IMR-90 (cell line): Measurements from ENCODE around the gene GCDH. TPM values are rescaled to one million over a fixed set of nuclear protein-coding genes. Genes with fewer than 3 reads are reported as not detected.

Experiments
- ATAC-seq: fragments of 200-7000 bp; cut with Tn5 transposase; 2 replicates; pipeline ENCODE4 v1.9.1; 2020; ENCODE audit warnings: low read depth, mild to moderate bottlenecking, moderate library complexity
- BruUV-seq: library from RNA; stranded (reverse); fragments of 400-500 nt; replicated peaks from 2 replicates; lab custom pipeline; 2021; lab: Mats Ljungman, UMichigan
- CTCF ChIA-PET: fragments of 300-600 bp; formaldehyde crosslinking; extraction: SDS; loops from one replicate; lab custom pipeline; 2021; ENCODE audit warnings: antibody characterized with exemption; lab: Yijun Ruan, JAX
- POLR2A ChIA-PET: fragments of 300-600 bp; sonication (Branson Sonifier 250); formaldehyde crosslinking; loops from one replicate; lab custom pipeline; 2022; ENCODE audit warnings: antibody characterized with exemption; ENCODE audit not compliant: unreplicated experiment; lab: Charles Lee
- DNase-seq: peaks from one replicate; pipeline ENCODE4 v3.0.0; 2013
- H2AFZ ChIP-seq: replicated peaks from 2 replicates; pipeline ENCODE3; 2013; ENCODE audit warnings: low read length, mild to moderate bottlenecking; ENCODE audit not compliant: poor library complexity
- H2AK5ac ChIP-seq: 2 replicates; pipeline ENCODE4 v1.6.1; 2013; ENCODE audit warnings: low read depth, low read length, inconsistent platforms
- H2AK9ac ChIP-seq: replicated peaks from 2 replicates; pipeline ENCODE3; 2013; ENCODE audit warnings: mild to moderate bottlenecking, low read depth, low read length, moderate library complexity; ENCODE audit not compliant: poor library complexity
- H2BK120ac ChIP-seq: 2 replicates; pipeline ENCODE4 v1.6.1; 2013; ENCODE audit warnings: low read depth, low read length, inconsistent platforms
- H2BK15ac ChIP-seq: 3 replicates; pipeline ENCODE4 v1.6.1; 2013; ENCODE audit warnings: low read depth, low read length, inconsistent platforms
- H2BK20ac ChIP-seq: 2 replicates; pipeline ENCODE4 v1.6.1; 2013; ENCODE audit warnings: low read depth, mild to moderate bottlenecking, inconsistent platforms, low read length, moderate library complexity
- H2BK5ac ChIP-seq: 2 replicates; pipeline ENCODE4 v1.6.1; 2013; ENCODE audit warnings: mild to moderate bottlenecking, low read depth, low read length, inconsistent platforms; ENCODE audit not compliant: poor library complexity, severe bottlenecking
- H3K14ac ChIP-seq: replicated peaks from 2 replicates; pipeline ENCODE4 v1.6.1; 2013; ENCODE audit warnings: low read depth, low read length, inconsistent platforms
- H3K18ac ChIP-seq: 2 replicates; pipeline ENCODE4 v1.6.1; 2013; ENCODE audit warnings: low read depth, low read length, control low read depth
- H3K23ac ChIP-seq: 2 replicates; pipeline ENCODE4 v1.6.1; 2013; ENCODE audit warnings: low read depth, low read length, inconsistent platforms
- H3K27ac ChIP-seq: 2 replicates; pipeline ENCODE4 v1.5.1; 2013; ENCODE audit warnings: mild to moderate bottlenecking, control low read depth, low read length; ENCODE audit not compliant: insufficient read depth
- H3K27me3 ChIP-seq: 2 replicates; pipeline ENCODE4 v1.6.1; 2013; ENCODE audit warnings: low read length; ENCODE audit not compliant: control insufficient read depth, insufficient read depth
- H3K36me3 ChIP-seq: 2 replicates; pipeline ENCODE4 v1.6.1; 2013; ENCODE audit warnings: low read length, mixed read lengths; ENCODE audit not compliant: control insufficient read depth, insufficient read depth
- H3K4ac ChIP-seq: 2 replicates; pipeline ENCODE4 v1.6.1; 2013; ENCODE audit warnings: low read depth, low read length, inconsistent platforms
- H3K4me1 ChIP-seq: 2 replicates; pipeline ENCODE4 v1.6.1; 2013; ENCODE audit warnings: low read length, mixed read lengths; ENCODE audit not compliant: control insufficient read depth, insufficient read depth
- H3K4me2 ChIP-seq: 2 replicates; pipeline ENCODE4 v1.6.1; 2013; ENCODE audit warnings: low read depth, mild to moderate bottlenecking, control low read depth, low read length, moderate library complexity
- H3K4me3 ChIP-seq: 2 replicates; pipeline ENCODE4 v1.5.1; 2013; ENCODE audit warnings: low read depth, mild to moderate bottlenecking, control low read depth, low read length, moderate library complexity; ENCODE audit not compliant: insufficient read depth
- H3K56ac ChIP-seq: 2 replicates; pipeline ENCODE4 v1.6.1; 2013; ENCODE audit warnings: low read length, inconsistent platforms; ENCODE audit not compliant: insufficient read depth; ENCODE audit errors: extremely low read depth
- H3K79me1 ChIP-seq, 2 experiments: 2 replicates each; pipeline ENCODE4 v1.6.1; 2013; ENCODE audit warnings: low read length in 2 of 2, inconsistent platforms in 1 of 2, low read depth in 1 of 2
- H3K9ac ChIP-seq: 2 replicates; pipeline ENCODE4 v1.6.1; 2013; ENCODE audit warnings: low read depth, low read length, control low read depth
- H3K9me1 ChIP-seq: 2 replicates; pipeline ENCODE4 v1.6.1; 2013; ENCODE audit warnings: low read length, inconsistent platforms; ENCODE audit not compliant: insufficient read depth
- H3K9me3 ChIP-seq: 2 replicates; pipeline ENCODE4 v1.6.1; 2013; ENCODE audit warnings: low read length; ENCODE audit not compliant: control insufficient read depth, insufficient read depth
- H4K20me1 ChIP-seq: 2 replicates; pipeline ENCODE4 v1.6.1; 2013; ENCODE audit warnings: low read length, inconsistent platforms; ENCODE audit not compliant: insufficient read depth
- H4K5ac ChIP-seq: 2 replicates; pipeline ENCODE4 v1.6.1; 2013; ENCODE audit warnings: mild to moderate bottlenecking, low read depth, low read length, control low read depth
- H4K8ac ChIP-seq, 2 experiments: 2 replicates each; pipeline ENCODE4 v1.6.1; 2013; ENCODE audit warnings: low read depth in 2 of 2, low read length in 2 of 2, control low read depth in 1 of 2, inconsistent platforms in 1 of 2
- H4K91ac ChIP-seq: 2 replicates; pipeline ENCODE4 v1.6.1; 2013; ENCODE audit warnings: low read depth, low read length, inconsistent platforms; ENCODE audit not compliant: insufficient read depth
- BHLHE40 ChIP-seq: fragments of 150-350 bp; IDR thresholded peaks from 2 replicates; pipeline ENCODE4 v1.6.1; 2016; ENCODE audit warnings: mild to moderate bottlenecking, low read depth, low read length
- CEBPB ChIP-seq: IDR thresholded peaks from 2 replicates; pipeline ENCODE4 v1.6.1; 2012; ENCODE audit warnings: low read depth, low read length, improper control_type of control experiment
- CHD1 ChIP-seq: IDR thresholded peaks from 2 replicates; pipeline ENCODE4 v1.6.1; 2012; ENCODE audit warnings: low read depth, low read length, improper control_type of control experiment
- MAFK ChIP-seq: IDR thresholded peaks from 2 replicates; pipeline ENCODE4 v1.6.1; 2012; ENCODE audit warnings: low read depth, low read length, improper control_type of control experiment
- MAZ ChIP-seq: IDR thresholded peaks from 2 replicates; pipeline ENCODE4 v1.6.1; 2012; ENCODE audit warnings: low read depth, mild to moderate bottlenecking, low read length, improper control_type of control experiment, moderate library complexity, borderline replicate concordance
- POLR2A ChIP-seq: IDR thresholded peaks from 2 replicates; pipeline ENCODE4 v1.6.1; 2012; ENCODE audit warnings: mild to moderate bottlenecking, low read depth, low read length
- RAD21 ChIP-seq: IDR thresholded peaks from 2 replicates; pipeline ENCODE4 v1.6.1; 2012; ENCODE audit warnings: low read length, improper control_type of control experiment
- RCOR1 ChIP-seq: IDR thresholded peaks from 2 replicates; pipeline ENCODE4 v1.6.1; 2012; ENCODE audit warnings: mild to moderate bottlenecking, low read length, improper control_type of control experiment; ENCODE audit not compliant: insufficient replicate concordance
- SMC3 ChIP-seq: fragments of 150-350 bp; IDR thresholded peaks from 2 replicates; pipeline ENCODE4 v1.6.1; 2016; ENCODE audit warnings: low read depth, mild to moderate bottlenecking, antibody characterized with exemption, low read length, moderate library complexity
- WGBS, 2 experiments: methylation state at CpG; one replicate each; pipeline versions ENCODE4 v1.1.5 to v1.1.7; 2013; ENCODE audit warnings: missing lambda C conversion rate in 2 of 2; ENCODE audit not compliant: insufficient read length in 1 of 2; ENCODE audit errors: extremely low coverage in 2 of 2; 5-methylcytosine and 5-hydroxymethylcytosine counted together
- dilution Hi-C: fragments of 300-500 bp; cut with HindIII; formaldehyde crosslinking; loops from one replicate; pipeline ENCODE4 v1.14.3; 2018; ENCODE audit warnings: low sequenced_read_pairs; ENCODE audit not compliant: unreplicated experiment
- in situ Hi-C: fragments of 300-500 bp; cut with MboI; formaldehyde crosslinking; loops from 3 replicates; pipeline ENCODE4 v1.14.3; 2019; ENCODE audit warnings: low sequenced_read_pairs, inconsistent platforms, mixed read lengths
- intact Hi-C: fragments of 100-400 bp; cut with micrococcal nuclease; formaldehyde crosslinking; loops from 2 replicates; pipeline ENCODE4 v1.10.0; 2022
- polyA plus RNA-seq, 3 experiments: library from polyadenylated mRNA; depleted of rRNA; stranded (reverse); fragments of >200 nt; gene quantifications; 2 replicates each; pipeline ENCODE4 v1.2.3, GENCODE V29; 2012; ENCODE audit warnings: low replicate concordance in 1 of 3
- total RNA-seq: library from RNA; depleted of rRNA; stranded (reverse); fragments of >200 nt; gene quantifications from 2 replicates; pipeline ENCODE4 v1.2.3, GENCODE V29; 2012
- TF ChIP-seq, protein P1 (sequence below): fragments of 150-350 bp; IDR thresholded peaks from 2 replicates; pipeline ENCODE4 v1.6.1; 2017; ENCODE audit warnings: mild to moderate bottlenecking, antibody characterized with exemption, low read length, low read depth
- TF ChIP-seq, protein P2 (sequence below): conservative IDR thresholded peaks from 2 replicates; pipeline ENCODE4 v1.5.1; 2012; ENCODE audit warnings: mild to moderate bottlenecking, low read depth, low read length, improper control_type of control experiment
- TF ChIP-seq, protein P3 (sequence below): fragments of 150-350 bp; IDR thresholded peaks from 2 replicates; pipeline ENCODE4 v1.6.1; 2016; ENCODE audit warnings: low read depth, mild to moderate bottlenecking, low read length, moderate library complexity, borderline replicate concordance

The GCDH gene
- total and polyA plus RNA-seq, 2 of the 4 experiments (the other 2 are of a cell fraction): 27.7 to 41.6 TPM

DNA sequence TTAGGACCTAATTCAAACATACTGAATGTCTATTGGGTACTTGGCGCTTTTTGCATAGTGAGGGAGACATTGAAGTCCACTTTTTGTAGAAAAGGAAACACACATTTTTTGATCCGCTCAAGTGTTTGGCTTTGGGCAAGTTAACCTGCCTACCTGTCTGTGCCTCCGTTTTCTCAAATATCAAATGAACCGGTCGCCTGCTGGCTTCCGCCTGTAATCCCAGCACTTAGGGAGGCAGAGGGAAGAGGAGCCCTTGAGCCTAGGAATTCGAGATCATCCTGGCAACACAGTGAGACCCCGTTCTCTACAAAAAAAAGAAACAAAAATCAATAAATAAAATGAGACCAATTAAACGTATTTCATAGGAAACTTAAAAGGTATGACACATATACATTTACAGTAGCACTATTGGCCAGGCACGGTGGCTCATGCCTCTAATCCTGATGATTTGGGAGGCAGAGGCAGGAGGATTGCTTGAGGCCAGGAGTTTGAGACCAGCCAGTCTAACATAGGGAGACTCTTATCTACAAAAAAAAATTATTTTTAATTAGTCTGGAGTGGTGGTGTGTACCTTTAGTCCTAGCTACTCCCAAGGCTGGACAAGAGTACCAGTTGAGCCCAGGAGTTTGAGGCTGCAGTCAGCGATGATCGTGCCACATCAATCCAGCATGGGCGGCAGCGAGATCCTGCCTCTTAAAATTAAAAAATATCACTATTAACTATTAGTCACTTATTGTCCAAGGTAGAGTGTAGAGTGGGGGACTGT lies 56.0 kb downstream of the GCDH start:
- DNase-seq (no peak), ATAC-seq (no peak)
- intact Hi-C loops: no loop called here
- Histone ChIP-seq H3K27ac (peak overlapping the region; percentile 2; the same call in 1 of the 2 replicates), H3K56ac (peak overlapping the region; percentile 97; the same call in 1 of the 2 replicates), H4K91ac (peak overlapping the region; percentile 54), H2BK5ac (no peak overlapping the region), H3K4me2 (peak overlapping the region; percentile 98), H3K4me3 (peak overlapping the region; percentile 60), H4K20me1 (peaks cover 43% of the 10 kb centered on the region), H2AK9ac (peak overlapping the region; percentile 97), H3K23ac (peak overlapping the region; percentile 94), H3K9me1 (peaks cover 13% of the 10 kb centered on the region; the same call in 1 of the 2 replicates), H2BK15ac (no peak overlapping the region), H2AK5ac (peak overlapping the region; percentile 87), H3K18ac (no peak overlapping the region), H4K8ac (peak overlapping the region; percentile 83 to 91; a peak in 2 of 4 replicates), H3K9me3 (no peaks in the 10 kb centered on the region), H3K4ac (peak overlapping the region; percentile 96), H3K27me3 (no peaks in the 10 kb centered on the region), H3K9ac (peak overlapping the region; percentile 89), H3K4me1 (peaks cover 4% of the 10 kb centered on the region), H4K5ac (no peak overlapping the region; the same call in 1 of the 2 replicates), H3K14ac (peak overlapping the region; percentile 99), H2BK120ac (no peak overlapping the region), H2AFZ (no peak overlapping the region), H3K79me1 (peaks cover 27 to 68% of the 10 kb centered on the region in 2 experiments), H2BK20ac (no peak overlapping the region), H3K36me3 (peaks cover 60% of the 10 kb centered on the region)
- TF ChIP-seq, protein P1, sequence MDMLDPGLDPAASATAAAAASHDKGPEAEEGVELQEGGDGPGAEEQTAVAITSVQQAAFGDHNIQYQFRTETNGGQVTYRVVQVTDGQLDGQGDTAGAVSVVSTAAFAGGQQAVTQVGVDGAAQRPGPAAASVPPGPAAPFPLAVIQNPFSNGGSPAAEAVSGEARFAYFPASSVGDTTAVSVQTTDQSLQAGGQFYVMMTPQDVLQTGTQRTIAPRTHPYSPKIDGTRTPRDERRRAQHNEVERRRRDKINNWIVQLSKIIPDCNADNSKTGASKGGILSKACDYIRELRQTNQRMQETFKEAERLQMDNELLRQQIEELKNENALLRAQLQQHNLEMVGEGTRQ: no peak
- TF ChIP-seq, protein P2, sequence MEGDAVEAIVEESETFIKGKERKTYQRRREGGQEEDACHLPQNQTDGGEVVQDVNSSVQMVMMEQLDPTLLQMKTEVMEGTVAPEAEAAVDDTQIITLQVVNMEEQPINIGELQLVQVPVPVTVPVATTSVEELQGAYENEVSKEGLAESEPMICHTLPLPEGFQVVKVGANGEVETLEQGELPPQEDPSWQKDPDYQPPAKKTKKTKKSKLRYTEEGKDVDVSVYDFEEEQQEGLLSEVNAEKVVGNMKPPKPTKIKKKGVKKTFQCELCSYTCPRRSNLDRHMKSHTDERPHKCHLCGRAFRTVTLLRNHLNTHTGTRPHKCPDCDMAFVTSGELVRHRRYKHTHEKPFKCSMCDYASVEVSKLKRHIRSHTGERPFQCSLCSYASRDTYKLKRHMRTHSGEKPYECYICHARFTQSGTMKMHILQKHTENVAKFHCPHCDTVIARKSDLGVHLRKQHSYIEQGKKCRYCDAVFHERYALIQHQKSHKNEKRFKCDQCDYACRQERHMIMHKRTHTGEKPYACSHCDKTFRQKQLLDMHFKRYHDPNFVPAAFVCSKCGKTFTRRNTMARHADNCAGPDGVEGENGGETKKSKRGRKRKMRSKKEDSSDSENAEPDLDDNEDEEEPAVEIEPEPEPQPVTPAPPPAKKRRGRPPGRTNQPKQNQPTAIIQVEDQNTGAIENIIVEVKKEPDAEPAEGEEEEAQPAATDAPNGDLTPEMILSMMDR: no peak
- TF ChIP-seq MAFK (no peak), POLR2A (no peak; the same call in 1 of the 2 replicates), RCOR1 (no peak), RAD21 (no peak), MAZ (no peak), CEBPB (no peak), CHD1 (no peak), SMC3 (no peak), BHLHE40 (no peak)
- TF ChIP-seq, protein P3, sequence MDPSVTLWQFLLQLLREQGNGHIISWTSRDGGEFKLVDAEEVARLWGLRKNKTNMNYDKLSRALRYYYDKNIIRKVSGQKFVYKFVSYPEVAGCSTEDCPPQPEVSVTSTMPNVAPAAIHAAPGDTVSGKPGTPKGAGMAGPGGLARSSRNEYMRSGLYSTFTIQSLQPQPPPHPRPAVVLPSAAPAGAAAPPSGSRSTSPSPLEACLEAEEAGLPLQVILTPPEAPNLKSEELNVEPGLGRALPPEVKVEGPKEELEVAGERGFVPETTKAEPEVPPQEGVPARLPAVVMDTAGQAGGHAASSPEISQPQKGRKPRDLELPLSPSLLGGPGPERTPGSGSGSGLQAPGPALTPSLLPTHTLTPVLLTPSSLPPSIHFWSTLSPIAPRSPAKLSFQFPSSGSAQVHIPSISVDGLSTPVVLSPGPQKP: no peak
- in situ Hi-C loops: no loop called here
- no TSS peak for BruUV-seq
- ChIA-PET POLR2A (interaction anchor here (0.7 to 0.9 kb wide), 3 partner anchors 9 to 179 kb away, joined by 4 to 9 read pairs (median 6); partner anchors contain the start of gene FARSA), CTCF (interaction anchor here (0.7 kb wide), 1 partner anchor 19 kb away, joined by 4 read pairs; no protein-coding TSS in a partner anchor)
- dilution Hi-C loops: no loop called here
- WGBS, 2 experiments: no CpG with 5 or more reads among the region's 14 CpGs
